H1 (cell line): ENCODE measurements around the gene FRMD7. TPM values are rescaled to one million over a fixed set of nuclear protein-coding genes. Genes with fewer than 3 reads are reported as not detected.

Source experiments
- CTCF ChIA-PET: fragments of 300-600 bp; sonication (Branson Sonifier 250); formaldehyde crosslinking; loops from one replicate; lab custom pipeline; 2021; ENCODE audit not compliant: partially characterized antibody; lab: Charles Lee
- POLR2A ChIA-PET: fragments of 300-600 bp; sonication (Branson Sonifier 250); formaldehyde crosslinking; loops from one replicate; lab custom pipeline; 2021; ENCODE audit warnings: inconsistent platforms; ENCODE audit not compliant: partially characterized antibody; lab: Charles Lee
- DNase-seq, 2 experiments: peaks; one replicate each; pipeline versions ENCODE4 v3.0.0 to v3.0.0-alpha.2; 2010 to 2022; ENCODE audit warnings: low spot score in 2 of 2, low read depth in 1 of 2, mixed read lengths in 1 of 2
- FAIRE-seq: peaks from 2 replicates; lab custom pipeline; 2011; peaks lifted over from hg19 to GRCh38; lab: Jason Lieb, UNC
- H2AFZ ChIP-seq: 2 replicates; pipeline ENCODE4 v1.8.1; 2012; ENCODE audit warnings: low read length, inconsistent platforms
- H2AK5ac ChIP-seq: 2 replicates; pipeline ENCODE4 v1.6.1; 2013; ENCODE audit warnings: low read depth, low read length
- H2BK120ac ChIP-seq: replicated peaks from 2 replicates; pipeline ENCODE3; 2013; ENCODE audit warnings: low read depth, low read length, inconsistent platforms
- H2BK12ac ChIP-seq: 2 replicates; pipeline ENCODE4 v1.6.1; 2013; ENCODE audit warnings: low read depth, low read length
- H2BK15ac ChIP-seq: 2 replicates; pipeline ENCODE4 v1.6.1; 2013; ENCODE audit warnings: low read length
- H2BK20ac ChIP-seq: 2 replicates; pipeline ENCODE4 v1.6.1; 2013; ENCODE audit warnings: low read length
- H2BK5ac ChIP-seq: 2 replicates; pipeline ENCODE4 v1.6.1; 2013; ENCODE audit warnings: low read depth, low read length
- H3K14ac ChIP-seq: 2 replicates; pipeline ENCODE4 v1.6.1; 2013; ENCODE audit warnings: inconsistent platforms; ENCODE audit not compliant: insufficient read length
- H3K18ac ChIP-seq: 2 replicates; pipeline ENCODE4 v1.6.1; 2013; ENCODE audit warnings: low read length; ENCODE audit errors: extremely low read depth
- H3K23ac ChIP-seq: 2 replicates; pipeline ENCODE4 v1.6.1; 2013; ENCODE audit warnings: inconsistent platforms; ENCODE audit not compliant: insufficient read length
- H3K23me2 ChIP-seq: 2 replicates; pipeline ENCODE4 v1.6.1; 2013; ENCODE audit warnings: low read depth, low read length
- H3K27ac ChIP-seq: 2 replicates; pipeline ENCODE4 v1.6.1; 2011; ENCODE audit warnings: low read depth, low read length, inconsistent platforms
- H3K27me3 ChIP-seq, 4 experiments: replicated peaks in 1 of 4; 1 replicate in 1 of 4; 2 replicates in 3 of 4; pipeline versions ENCODE4 v1.6.1 to v1.8.1; 2011 to 2013; ENCODE audit warnings: low read length in 3 of 4, mild to moderate bottlenecking in 3 of 4, inconsistent platforms in 2 of 4, mixed read lengths in 2 of 4, moderate library complexity in 1 of 4; ENCODE audit not compliant: control insufficient read depth in 3 of 4, insufficient read depth in 3 of 4; ENCODE audit errors: extremely low read depth in 1 of 4
- H3K36me3 ChIP-seq, 4 experiments: 2 replicates each; pipeline versions ENCODE4 v1.6.1 to v1.8.1; 2011 to 2013; ENCODE audit warnings: mild to moderate bottlenecking in 4 of 4, low read length in 3 of 4, moderate library complexity in 2 of 4, control low read depth in 1 of 4, inconsistent platforms in 1 of 4; ENCODE audit not compliant: insufficient read depth in 4 of 4, control insufficient read depth in 2 of 4
- H3K4ac ChIP-seq: replicated peaks from 2 replicates; pipeline ENCODE3; 2013; ENCODE audit warnings: low read length, low read depth, mixed read lengths, inconsistent platforms; ENCODE audit not compliant: insufficient read length
- H3K4me1 ChIP-seq, 4 experiments: replicated peaks in 1 of 4; 1 replicate in 1 of 4; 2 replicates in 3 of 4; pipeline versions ENCODE4 v1.6.1 to v1.8.1; 2011 to 2013; ENCODE audit warnings: low read length in 3 of 4, inconsistent platforms in 2 of 4, mixed read lengths in 1 of 4; ENCODE audit not compliant: insufficient read depth in 4 of 4, control insufficient read depth in 3 of 4
- H3K4me2 ChIP-seq, 2 experiments: 2 replicates each; pipeline versions ENCODE4 v1.6.1 to v1.8.1; 2011 to 2013; ENCODE audit warnings: low read depth in 2 of 2, low read length in 2 of 2, control low read depth in 1 of 2, inconsistent platforms in 1 of 2, mild to moderate bottlenecking in 1 of 2; ENCODE audit not compliant: insufficient read depth in 1 of 2
- H3K4me3 ChIP-seq, 4 experiments: fragments of 200-600, 300-600 bp in 1 of 4; sonication (generic), shearing (Covaris generic), sonication (Bioruptor Twin) in 1 of 4; 2 replicates each; pipeline versions ENCODE4 v1.5.1 to v1.8.1; 2011 to 2016; ENCODE audit warnings: low read length in 4 of 4, low read depth in 3 of 4, control low read depth in 2 of 4, inconsistent platforms in 2 of 4, mild to moderate bottlenecking in 2 of 4, mixed read lengths in 1 of 4, moderate library complexity in 1 of 4; ENCODE audit not compliant: insufficient read depth in 2 of 4; ENCODE audit errors: extremely low read depth in 1 of 4
- H3K56ac ChIP-seq: replicated peaks from 2 replicates; pipeline ENCODE3; 2013; ENCODE audit warnings: low read depth, mild to moderate bottlenecking, mixed read lengths, low read length, inconsistent platforms; ENCODE audit not compliant: insufficient read length
- H3K79me1 ChIP-seq: 2 replicates; pipeline ENCODE4 v1.6.1; 2013; ENCODE audit warnings: low read depth, low read length, control low read depth
- H3K79me2 ChIP-seq, 2 experiments: 2 replicates each; pipeline versions ENCODE4 v1.6.1 to v1.8.1; 2012 to 2013; ENCODE audit warnings: low read length in 2 of 2, mild to moderate bottlenecking in 2 of 2, inconsistent platforms in 1 of 2; ENCODE audit not compliant: insufficient read depth in 2 of 2, control insufficient read depth in 1 of 2
- H3K9ac ChIP-seq, 4 experiments: replicated peaks in 1 of 4; 1 replicate in 1 of 4; 2 replicates in 3 of 4; pipeline versions ENCODE4 v1.6.1 to v1.8.1; 2011 to 2013; ENCODE audit warnings: low read depth in 3 of 4, low read length in 3 of 4, control low read depth in 2 of 4, mild to moderate bottlenecking in 2 of 4, moderate library complexity in 2 of 4, inconsistent platforms in 1 of 4; ENCODE audit errors: extremely low read depth in 1 of 4
- H3K9me3 ChIP-seq, 2 experiments: 2 replicates each; pipeline versions ENCODE4 v1.6.1 to v1.8.1; 2012 to 2013; ENCODE audit warnings: mild to moderate bottlenecking in 2 of 2, moderate library complexity in 2 of 2, control low read depth in 1 of 2, inconsistent platforms in 1 of 2, low read depth in 1 of 2, low read length in 1 of 2, mixed read lengths in 1 of 2; ENCODE audit not compliant: insufficient read depth in 2 of 2
- H4K20me1 ChIP-seq, 2 experiments: replicated peaks in 1 of 2; 2 replicates each; pipeline versions ENCODE3 to v1.8.1; 2011 to 2013; ENCODE audit warnings: inconsistent platforms in 2 of 2, low read length in 2 of 2, mild to moderate bottlenecking in 1 of 2; ENCODE audit not compliant: insufficient read depth in 2 of 2, control insufficient read depth in 1 of 2
- H4K5ac ChIP-seq: 2 replicates; pipeline ENCODE4 v1.6.1; 2013; ENCODE audit warnings: low read length, low read depth, mixed read lengths, inconsistent platforms; ENCODE audit not compliant: insufficient read length
- H4K8ac ChIP-seq: 2 replicates; pipeline ENCODE4 v1.8.0; 2013; ENCODE audit warnings: mild to moderate bottlenecking, moderate library complexity, low read length, inconsistent platforms; ENCODE audit not compliant: insufficient read depth; ENCODE audit errors: extremely low read depth
- H4K91ac ChIP-seq: replicated peaks from 2 replicates; pipeline ENCODE3; 2013; ENCODE audit warnings: low read length, mixed read lengths, inconsistent platforms; ENCODE audit not compliant: insufficient read length
- BCL11A ChIP-seq, 2 experiments: IDR thresholded peaks; one replicate each; pipeline ENCODE4 v1.6.1; 2011; ENCODE audit warnings: low read depth in 2 of 2, low read length in 2 of 2, mild to moderate bottlenecking in 2 of 2
- CTBP2 ChIP-seq: IDR thresholded peaks from 2 replicates; pipeline ENCODE4 v1.7.0; 2011; ENCODE audit warnings: borderline replicate concordance, mild to moderate bottlenecking, moderate library complexity, mixed read lengths, low read length; ENCODE audit not compliant: insufficient read depth, insufficient read length
- EP300 ChIP-seq, 2 experiments: IDR thresholded peaks; 1 replicate in 1 of 2; 2 replicates in 1 of 2; pipeline ENCODE4 v1.6.1; 2011 to 2012; ENCODE audit warnings: low read depth in 2 of 2, low read length in 2 of 2, mild to moderate bottlenecking in 2 of 2, borderline replicate concordance in 1 of 2, inconsistent platforms in 1 of 2, moderate library complexity in 1 of 2
- EZH2 ChIP-seq: fragments of 200-600 bp; sonication (generic); IDR thresholded peaks from 2 replicates; pipeline ENCODE4 v1.7.1; 2012; ENCODE audit warnings: low read depth, mild to moderate bottlenecking, moderate library complexity, low read length, inconsistent platforms; ENCODE audit not compliant: severe bottlenecking
- GTF2F1 ChIP-seq: IDR thresholded peaks from 2 replicates; pipeline ENCODE4 v1.6.1; 2012; ENCODE audit warnings: low read depth, low read length, improper control_type of control experiment, borderline replicate concordance
- NRF1 ChIP-seq: IDR thresholded peaks from 2 replicates; pipeline ENCODE4 v1.6.1; 2011; ENCODE audit warnings: mild to moderate bottlenecking, low read depth, low read length, improper control_type of control experiment
- POLR2A ChIP-seq, 2 experiments: IDR thresholded peaks; 1 replicate in 1 of 2; 2 replicates in 1 of 2; pipeline ENCODE4 v1.6.1; 2011; ENCODE audit warnings: low read depth in 2 of 2, low read length in 2 of 2, mild to moderate bottlenecking in 2 of 2; ENCODE audit errors: control extremely low read depth in 1 of 2
- RFX5 ChIP-seq: IDR thresholded peaks from 2 replicates; pipeline ENCODE4 v1.6.1; 2011; ENCODE audit warnings: low read depth, low read length, improper control_type of control experiment, borderline replicate concordance
- SIRT6 ChIP-seq: IDR thresholded peaks from one replicate; pipeline ENCODE4 v1.7.1; 2012; ENCODE audit warnings: low read length, inconsistent platforms
- SP1 ChIP-seq: IDR thresholded peaks from 2 replicates; pipeline ENCODE4 v1.6.1; 2011; ENCODE audit warnings: low read depth, low read length
- SRF ChIP-seq: IDR thresholded peaks from 2 replicates; pipeline ENCODE4 v1.6.1; 2011; ENCODE audit warnings: mild to moderate bottlenecking, low read depth, low read length, moderate library complexity
- TAF7 ChIP-seq: optimal IDR thresholded peaks from 2 replicates; pipeline ENCODE3; 2011; ENCODE audit warnings: low read depth, mild to moderate bottlenecking, inconsistent platforms, low read length, moderate library complexity, borderline replicate concordance
- TCF12 ChIP-seq: IDR thresholded peaks from 2 replicates; pipeline ENCODE4 v1.6.1; 2011; ENCODE audit warnings: low read depth, mild to moderate bottlenecking, low read length
- WGBS, 2 experiments: shearing (Covaris generic) in 1 of 2; methylation state at CpG; one replicate each; pipeline versions ENCODE4 v1.1.6 to v1.1.7; 2013 to 2015; ENCODE audit warnings: low lambda C conversion rate in 2 of 2, mixed read lengths in 2 of 2, inconsistent platforms in 1 of 2, low coverage in 1 of 2, missing lambda C conversion rate in 1 of 2; ENCODE audit not compliant: insufficient replicate concordance in 2 of 2, insufficient coverage in 1 of 2, insufficient read length in 1 of 2; ENCODE audit errors: extremely low coverage in 1 of 2, missing lambda C conversion rate in 1 of 2; 5-methylcytosine and 5-hydroxymethylcytosine counted together
- polyA plus RNA-seq, 7 experiments: library from polyadenylated mRNA; depleted of rRNA in 3 of 7; stranded (reverse) in 5 of 7; unstranded in 2 of 7; fragments of >200 nt in 5 of 7; fragments of 200-250 nt in 2 of 7; gene quantifications; 1 replicate in 5 of 7; 2 replicates in 1 of 7; 4 replicates in 1 of 7; pipeline versions ENCODE4 v1.2.1 to v1.2.3, GENCODE V29; 2011 to 2013; ENCODE audit warnings: missing spikeins in 2 of 7, mixed read lengths in 2 of 7
- total RNA-seq: library from RNA; stranded (reverse); fragmentation: NEBNext Ultra II Directional; extraction: Animal tissue kit (Norgen Biotek cat#: 25700); gene quantifications from 2 replicates; pipeline ENCODE4 v1.2.1, GENCODE V29; 2021
- TF ChIP-seq, protein P1 (sequence below): IDR thresholded peaks from 2 replicates; pipeline ENCODE4 v1.6.1; 2012; ENCODE audit warnings: inconsistent platforms

The FRMD7 gene
- total and polyA plus RNA-seq, 2 of the 8 experiments (the other 6 are each of a cell fraction or from before 2014, with no cell fraction given), result not detected

DNA sequence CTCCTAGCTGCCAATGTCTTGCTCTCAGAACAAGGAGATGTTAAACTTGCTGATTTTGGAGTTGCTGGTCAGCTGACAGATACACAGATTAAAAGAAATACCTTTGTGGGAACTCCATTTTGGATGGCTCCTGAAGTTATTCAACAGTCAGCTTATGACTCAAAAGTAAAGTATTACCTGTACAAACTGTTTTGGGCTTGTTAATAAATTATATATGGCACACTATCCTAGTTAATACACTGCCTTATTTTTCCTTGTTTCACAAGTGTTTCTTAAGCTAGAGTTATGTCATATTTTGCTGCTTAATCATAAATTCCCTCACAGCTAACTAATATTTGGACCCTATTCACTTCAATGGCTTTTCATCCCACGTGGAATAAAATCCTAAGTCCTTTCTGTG, 59.4 kb downstream of the FRMD7 start:
- Histone ChIP-seq H2BK5ac (no peak overlapping the region), H3K79me2 (no peaks in the 10 kb centered on the region), H3K36me3 (peaks cover 0 to 33% (median 9%) of the 10 kb centered on the region in 4 experiments; a peak in 4 of 8 replicates), H4K5ac (no peak overlapping the region), H3K23me2 (no peaks in the 10 kb centered on the region), H3K4ac (no peak overlapping the region), H3K4me2 (no peak overlapping the region), H3K9ac (no peak overlapping the region), H3K4me1 (no peaks in the 10 kb centered on the region), H4K91ac (no peak overlapping the region), H2BK15ac (no peak overlapping the region), H3K27me3 (no peaks in the 10 kb centered on the region), H2AK5ac (no peak overlapping the region), H3K79me1 (no peaks in the 10 kb centered on the region), H3K14ac (no peak overlapping the region), H4K8ac (no peak overlapping the region), H2BK20ac (no peak overlapping the region), H3K9me3 (no peaks in the 10 kb centered on the region), H4K20me1 (no peaks in the 10 kb centered on the region), H3K23ac (no peak overlapping the region), H3K18ac (no peak overlapping the region), H3K27ac (no peak overlapping the region), H3K4me3 (no peak overlapping the region), H2BK12ac (no peak overlapping the region), H2BK120ac (no peak overlapping the region), H3K56ac (no peak overlapping the region), H2AFZ (no peak overlapping the region)
- TF ChIP-seq SIRT6, result no peak
- no peak for TF ChIP-seq SP1
- no peak for TF ChIP-seq TCF12
- no peak for TF ChIP-seq CTBP2
- no peak for TF ChIP-seq GTF2F1
- TF ChIP-seq EZH2, result no peak
- TF ChIP-seq RFX5, result no peak
- TF ChIP-seq NRF1, result no peak
- TF ChIP-seq SRF, result no peak
- TF ChIP-seq TAF7, result no peak
- no peak for TF ChIP-seq EP300 (IDR thresholded peaks at IDR 0.05; ENCODE audit: borderline replicate concordance in 1 of 2, low read depth in 2 of 2, low read length in 2 of 2)
- TF ChIP-seq BCL11A (IDR thresholded peaks at IDR 0.05; ENCODE audit: low read depth in 2 of 2, low read length in 2 of 2), result no peak
- TF ChIP-seq POLR2A (IDR thresholded peaks at IDR 0.05; ENCODE audit: control extremely low read depth in 1 of 2, low read depth in 2 of 2, low read length in 2 of 2), result no peak
- TF ChIP-seq, protein P1, sequence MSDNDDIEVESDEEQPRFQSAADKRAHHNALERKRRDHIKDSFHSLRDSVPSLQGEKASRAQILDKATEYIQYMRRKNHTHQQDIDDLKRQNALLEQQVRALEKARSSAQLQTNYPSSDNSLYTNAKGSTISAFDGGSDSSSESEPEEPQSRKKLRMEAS, result no peak
- FAIRE-seq, result no peak
- CTCF ChIA-PET, result interaction anchor here (0.8 kb wide), 1 partner anchor 552 kb away, joined by 3 read pairs; no protein-coding TSS in a partner anchor
- POLR2A ChIA-PET, result no interaction called here
- DNase-seq, result no peak
- WGBS, 2 experiments, result 81% methylated on average over 1 of the region's 1 CpG; no CpG with 5 or more reads in 1 of the 2 experiments
